CD8-positive, alpha-beta memory T cell (primary cell): ENCODE data around the gene PGK2. TPM values are rescaled to one million over a fixed set of nuclear protein-coding genes. Genes with fewer than 3 reads are reported as not detected.

Experiments used
- polyA plus RNA-seq: library from polyadenylated mRNA; unstranded; fragments of 300-500 nt; fragmentation: Illumina TruSeq; gene quantifications from one replicate; pipeline ENCODE4 v1.2.3, GENCODE V29; 2021
- total RNA-seq, 2 experiments: library from RNA; stranded (reverse); gene quantifications; one replicate each; pipeline ENCODE4 v1.2.3, GENCODE V29; 2021

The PGK2 gene
- total and polyA plus RNA-seq, 3 experiments from 2014 or later: not detected

Other genes starting within 250 kb of the PGK2 start
- gene C6orf141, start 236.6 kb downstream of the PGK2 start, total RNA-seq: not detected
- gene C6orf141, start 236.6 kb downstream of the PGK2 start, polyA plus RNA-seq: not detected
- not detected for gene RHAG, start 150.4 kb downstream of the PGK2 start, total RNA-seq
- gene RHAG, start 150.4 kb downstream of the PGK2 start, polyA plus RNA-seq: not detected
- not detected for gene CRISP2, start 73.7 kb downstream of the PGK2 start, total RNA-seq
- gene CRISP2, start 73.7 kb downstream of the PGK2 start, polyA plus RNA-seq: not detected
- not detected for gene CRISP3, start 42.9 kb downstream of the PGK2 start, total RNA-seq
- not detected for gene CRISP3, start 42.9 kb downstream of the PGK2 start, polyA plus RNA-seq
- not detected for gene CRISP1, start 79.2 kb upstream of the PGK2 start, total RNA-seq
- gene CRISP1, start 79.2 kb upstream of the PGK2 start, polyA plus RNA-seq: not detected
- not detected for gene DEFB114, start 176.9 kb upstream of the PGK2 start, total RNA-seq
- not detected for gene DEFB114, start 176.9 kb upstream of the PGK2 start, polyA plus RNA-seq
- gene DEFB113, start 182.3 kb upstream of the PGK2 start, total RNA-seq: not detected
- not detected for gene DEFB113, start 182.3 kb upstream of the PGK2 start, polyA plus RNA-seq
- not detected for gene DEFB110, start 234.7 kb upstream of the PGK2 start, total RNA-seq
- gene DEFB110, start 234.7 kb upstream of the PGK2 start, polyA plus RNA-seq: not detected